HEK293 (cell line): ENCODE results near the gene PDGFC.

ENCODE experiments used
- CTCF ChIA-PET: fragments of 350-600 bp; formaldehyde crosslinking; extraction: SDS; loops from one replicate; lab custom pipeline; 2021; ENCODE audit warnings: antibody characterized with exemption; lab: Yijun Ruan, JAX
- POLR2A ChIA-PET: fragments of 300-600 bp; formaldehyde crosslinking; extraction: SDS; loops from one replicate; lab custom pipeline; 2020; ENCODE audit warnings: antibody characterized with exemption, inconsistent platforms; lab: Yijun Ruan, JAX
- H3K27ac ChIP-seq: fragments of 200-500 bp; sonication (Bioruptor generic); 2 replicates; pipeline ENCODE4 v1.5.1; 2014; ENCODE audit warnings: low read depth, low read length, control low read depth, inconsistent platforms; ENCODE audit errors: extremely low read depth
- H3K36me3 ChIP-seq, 2 experiments: fragments of 200-500 bp in 1 of 2; sonication (Bioruptor generic) in 1 of 2; 1 replicate in 1 of 2; 2 replicates in 1 of 2; pipeline ENCODE4 v1.5.1; 2014 to 2017; ENCODE audit warnings: inconsistent platforms in 2 of 2, low read length in 2 of 2; ENCODE audit not compliant: control insufficient read depth in 2 of 2, insufficient read depth in 1 of 2
- H3K4me1 ChIP-seq: fragments of 200-500 bp; sonication (Bioruptor generic); 2 replicates; pipeline ENCODE4 v1.5.1; 2014; ENCODE audit warnings: mild to moderate bottlenecking, low read length, inconsistent platforms; ENCODE audit not compliant: control insufficient read depth, insufficient read depth
- H3K4me3 ChIP-seq: 2 replicates; pipeline ENCODE4 v1.5.1; 2011; ENCODE audit warnings: low read depth, mild to moderate bottlenecking, control low read depth, low read length, moderate library complexity
- H3K9me3 ChIP-seq: fragments of 200-500 bp; sonication (Bioruptor generic); 2 replicates; pipeline ENCODE4 v1.5.1; 2014; ENCODE audit warnings: low read depth, low read length, inconsistent platforms; ENCODE audit not compliant: control insufficient read depth, insufficient read depth
- BCL11A ChIP-seq: fragments of 450-650 bp; formaldehyde crosslinking; IDR thresholded peaks from 2 replicates; pipeline ENCODE4 v1.5.1; 2016; ENCODE audit warnings: low read depth, missing biosample characterization, missing genetic modification characterization
- BCL6B ChIP-seq: fragments of 450-650 bp; formaldehyde crosslinking; IDR thresholded peaks from 2 replicates; pipeline ENCODE4 v1.5.1; 2017; ENCODE audit warnings: missing biosample characterization, missing genetic modification characterization
- FEZF1 ChIP-seq: fragments of 450-650 bp; formaldehyde crosslinking; IDR thresholded peaks from 2 replicates; pipeline ENCODE4 v1.5.1; 2016; ENCODE audit warnings: missing biosample characterization, missing genetic modification characterization
- KLF1 ChIP-seq: fragments of 450-650 bp; formaldehyde crosslinking; IDR thresholded peaks from 2 replicates; pipeline ENCODE4 v1.5.1; 2016; ENCODE audit warnings: missing biosample characterization, missing genetic modification characterization
- KLF16 ChIP-seq: fragments of 450-650 bp; formaldehyde crosslinking; IDR thresholded peaks from 2 replicates; pipeline ENCODE4 v1.5.1; 2017; ENCODE audit warnings: missing biosample characterization, missing genetic modification characterization
- OSR2 ChIP-seq: fragments of 450-650 bp; formaldehyde crosslinking; IDR thresholded peaks from 2 replicates; pipeline ENCODE4 v1.5.1; 2016; ENCODE audit warnings: missing biosample characterization, missing genetic modification characterization
- PRDM6 ChIP-seq: fragments of 450-650 bp; formaldehyde crosslinking; IDR thresholded peaks from 2 replicates; pipeline ENCODE4 v1.5.1; 2017; ENCODE audit warnings: missing biosample characterization, missing genetic modification characterization
- SP2 ChIP-seq: fragments of 450-650 bp; formaldehyde crosslinking; IDR thresholded peaks from 2 replicates; pipeline ENCODE4 v1.5.1; 2016; ENCODE audit warnings: missing biosample characterization, missing genetic modification characterization
- WT1 ChIP-seq: fragments of 450-650 bp; formaldehyde crosslinking; IDR thresholded peaks from 2 replicates; pipeline ENCODE4 v1.5.1; 2016; ENCODE audit warnings: missing biosample characterization, missing genetic modification characterization
- ZBTB17 ChIP-seq: fragments of 450-650 bp; formaldehyde crosslinking; IDR thresholded peaks from 2 replicates; pipeline ENCODE4 v1.5.1; 2016; ENCODE audit warnings: missing biosample characterization, missing genetic modification characterization
- ZIC2 ChIP-seq: fragments of 450-650 bp; formaldehyde crosslinking; IDR thresholded peaks from 2 replicates; pipeline ENCODE4 v1.5.1; 2016; ENCODE audit warnings: missing biosample characterization, missing genetic modification characterization
- ZNF121 ChIP-seq: fragments of 450-650 bp; formaldehyde crosslinking; IDR thresholded peaks from 2 replicates; pipeline ENCODE4 v1.5.1; 2016; ENCODE audit warnings: missing biosample characterization, missing genetic modification characterization
- ZNF544 ChIP-seq: fragments of 450-650 bp; formaldehyde crosslinking; IDR thresholded peaks from 2 replicates; pipeline ENCODE4 v1.5.0; 2017; ENCODE audit warnings: missing biosample characterization, missing genetic modification characterization
- ZNF555 ChIP-seq: fragments of 450-650 bp; formaldehyde crosslinking; conservative IDR thresholded peaks from 2 replicates; pipeline ENCODE4 v1.5.1; 2017; ENCODE audit warnings: missing biosample characterization, mild to moderate bottlenecking, missing genetic modification characterization, inconsistent platforms
- ZNF560 ChIP-seq: fragments of 450-650 bp; formaldehyde crosslinking; IDR thresholded peaks from 2 replicates; pipeline ENCODE4 v1.5.1; 2017; ENCODE audit warnings: missing biosample characterization, missing genetic modification characterization, borderline replicate concordance
- ZNF639 ChIP-seq: fragments of 450-650 bp; formaldehyde crosslinking; IDR thresholded peaks from 2 replicates; pipeline ENCODE4 v1.5.1; 2016; ENCODE audit warnings: missing biosample characterization, missing genetic modification characterization
- ZNF747 ChIP-seq: fragments of 450-650 bp; formaldehyde crosslinking; IDR thresholded peaks from 2 replicates; pipeline ENCODE4 v1.5.1; 2016; ENCODE audit warnings: missing biosample characterization, missing genetic modification characterization
- ZSCAN4 ChIP-seq: fragments of 450-650 bp; formaldehyde crosslinking; IDR thresholded peaks from 2 replicates; pipeline ENCODE4 v1.5.1; 2017; ENCODE audit warnings: missing biosample characterization, missing genetic modification characterization
- TF ChIP-seq, protein P1 (sequence below): fragments of 450-650 bp; formaldehyde crosslinking; IDR thresholded peaks from 2 replicates; pipeline ENCODE4 v1.5.1; 2016; ENCODE audit warnings: missing biosample characterization, missing genetic modification characterization
- TF ChIP-seq, protein P2 (sequence below): fragments of 450-650 bp; formaldehyde crosslinking; IDR thresholded peaks from 2 replicates; pipeline ENCODE4 v1.5.1; 2016; ENCODE audit warnings: missing biosample characterization, missing genetic modification characterization

PDGFC gene

GRCh38 chr4:156959298-156959702 lies 12.3 kb downstream of the PDGFC start (continued):
- TF ChIP-seq, protein P1, sequence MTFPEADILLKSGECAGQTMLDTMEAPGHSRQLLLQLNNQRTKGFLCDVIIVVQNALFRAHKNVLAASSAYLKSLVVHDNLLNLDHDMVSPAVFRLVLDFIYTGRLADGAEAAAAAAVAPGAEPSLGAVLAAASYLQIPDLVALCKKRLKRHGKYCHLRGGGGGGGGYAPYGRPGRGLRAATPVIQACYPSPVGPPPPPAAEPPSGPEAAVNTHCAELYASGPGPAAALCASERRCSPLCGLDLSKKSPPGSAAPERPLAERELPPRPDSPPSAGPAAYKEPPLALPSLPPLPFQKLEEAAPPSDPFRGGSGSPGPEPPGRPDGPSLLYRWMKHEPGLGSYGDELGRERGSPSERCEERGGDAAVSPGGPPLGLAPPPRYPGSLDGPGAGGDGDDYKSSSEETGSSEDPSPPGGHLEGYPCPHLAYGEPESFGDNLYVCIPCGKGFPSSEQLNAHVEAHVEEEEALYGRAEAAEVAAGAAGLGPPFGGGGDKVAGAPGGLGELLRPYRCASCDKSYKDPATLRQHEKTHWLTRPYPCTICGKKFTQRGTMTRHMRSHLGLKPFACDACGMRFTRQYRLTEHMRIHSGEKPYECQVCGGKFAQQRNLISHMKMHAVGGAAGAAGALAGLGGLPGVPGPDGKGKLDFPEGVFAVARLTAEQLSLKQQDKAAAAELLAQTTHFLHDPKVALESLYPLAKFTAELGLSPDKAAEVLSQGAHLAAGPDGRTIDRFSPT (tag by site-specific recombination), result no peak
- TF ChIP-seq ZIC2 (tag by site-specific recombination), result peak; percentile 19; the same call in 1 of the 2 replicates
- no peak for TF ChIP-seq ZNF544 (tag by site-specific recombination)
- TF ChIP-seq KLF16 (tag by site-specific recombination), result peak; percentile 48; the same call in 1 of the 2 replicates
- no peak for TF ChIP-seq ZNF555
- TF ChIP-seq SP2 (tag by site-specific recombination), result no peak
- no peak for TF ChIP-seq ZNF747
- peak; percentile 44; the same call in 1 of the 2 replicates for TF ChIP-seq ZSCAN4 (tag by site-specific recombination)
- no peak for TF ChIP-seq ZNF560 (tag by site-specific recombination)
- TF ChIP-seq, protein P2, sequence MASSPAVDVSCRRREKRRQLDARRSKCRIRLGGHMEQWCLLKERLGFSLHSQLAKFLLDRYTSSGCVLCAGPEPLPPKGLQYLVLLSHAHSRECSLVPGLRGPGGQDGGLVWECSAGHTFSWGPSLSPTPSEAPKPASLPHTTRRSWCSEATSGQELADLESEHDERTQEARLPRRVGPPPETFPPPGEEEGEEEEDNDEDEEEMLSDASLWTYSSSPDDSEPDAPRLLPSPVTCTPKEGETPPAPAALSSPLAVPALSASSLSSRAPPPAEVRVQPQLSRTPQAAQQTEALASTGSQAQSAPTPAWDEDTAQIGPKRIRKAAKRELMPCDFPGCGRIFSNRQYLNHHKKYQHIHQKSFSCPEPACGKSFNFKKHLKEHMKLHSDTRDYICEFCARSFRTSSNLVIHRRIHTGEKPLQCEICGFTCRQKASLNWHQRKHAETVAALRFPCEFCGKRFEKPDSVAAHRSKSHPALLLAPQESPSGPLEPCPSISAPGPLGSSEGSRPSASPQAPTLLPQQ, result no peak
- TF ChIP-seq, all 188 proteins: peak for 42

DNA sequence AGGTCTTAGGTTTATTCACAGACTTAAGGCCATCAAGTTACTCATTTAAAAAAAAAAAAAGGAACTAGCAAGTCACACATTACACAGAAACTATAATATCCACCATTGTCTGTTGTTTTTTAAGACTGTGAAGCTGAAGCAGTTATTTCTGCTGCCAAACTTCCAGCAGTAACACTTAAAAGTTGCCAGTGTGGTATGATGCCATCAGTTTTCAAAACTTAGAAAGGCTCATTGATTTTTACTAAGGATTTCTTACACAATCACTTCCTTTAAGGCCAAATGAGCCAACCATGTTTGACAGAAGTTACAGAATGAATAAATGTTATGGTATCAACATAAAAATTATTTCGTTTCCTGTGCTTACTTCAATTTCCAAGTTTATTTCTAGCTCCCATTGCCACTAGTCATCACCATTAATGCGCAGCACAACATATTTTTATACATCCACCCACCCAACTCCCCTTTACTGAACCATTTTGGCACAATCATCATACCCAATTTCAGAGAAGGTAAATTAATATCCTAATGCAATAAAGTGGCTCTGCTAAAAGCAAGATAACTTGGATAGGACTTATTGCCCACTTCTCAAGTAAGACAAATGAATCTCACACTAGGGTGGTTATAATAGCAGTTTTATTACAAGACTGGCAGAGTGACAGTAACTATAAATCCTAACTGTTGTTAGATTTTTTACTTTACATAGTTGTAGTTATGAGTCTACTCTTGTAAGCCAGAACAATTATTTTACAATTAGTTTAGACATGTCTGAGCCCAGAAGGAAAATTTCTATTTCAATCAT lies 13.1 kb downstream of the PDGFC start:
- POLR2A ChIA-PET, result no interaction called here
- Histone ChIP-seq H3K27ac (peak overlapping the region; percentile 72; the same call in 1 of the 2 replicates), H3K36me3 (no peaks in the 10 kb centered on the region), H3K4me1 (peaks cover 24% of the 10 kb centered on the region), H3K9me3 (no peaks in the 10 kb centered on the region), H3K4me3 (no peak overlapping the region)
- CTCF ChIA-PET, result interaction anchor here (1.0 kb wide), 1 partner anchor 12 kb away, joined by 3 read pairs; no protein-coding TSS in a partner anchor
- TF ChIP-seq FEZF1 (tag by site-specific recombination) (peak; percentile 78), OSR2 (tag by site-specific recombination) (peak; percentile 45; the same call in 1 of the 2 replicates), ZBTB17 (tag by site-specific recombination) (0 out of 2 replicates have a peak, but pooled peaks have one; percentile 35), PRDM6 (tag by site-specific recombination) (peak; percentile 56; the same call in 1 of the 2 replicates), ZNF121 (tag by site-specific recombination) (no peak)
- TF ChIP-seq, all 188 proteins: peak for 4

- H3K4me1 ChIP-seq, result peaks cover 21% of the 10 kb centered on the region
- no peak overlapping the region for H3K27ac ChIP-seq
- POLR2A ChIA-PET, result no interaction called here
- TF ChIP-seq BCL11A (tag by site-specific recombination), result no peak
- TF ChIP-seq WT1, result peak; percentile 92
- TF ChIP-seq BCL6B (tag by site-specific recombination), result no peak
- TF ChIP-seq ZNF639, result no peak
- peak; percentile 58 for TF ChIP-seq KLF1
- H3K9me3 ChIP-seq, result no peaks in the 10 kb centered on the region
- no peaks in the 10 kb centered on the region for H3K36me3 ChIP-seq
- no peak overlapping the region for H3K4me3 ChIP-seq
- CTCF ChIA-PET, result interaction anchor here (1.1 kb wide), 1 partner anchor 9 kb away, joined by 3 read pairs; no protein-coding TSS in a partner anchor
Measured at GRCh38 chr4:156957556-156957955, 14.0 kb downstream of the PDGFC start.
